Central memory CD8-positive, alpha-beta T cell (primary cell): ENCODE data around the gene TMEM135.
"Not testable (repeated sequence)": the region's sequence is repeated elsewhere in the genome, so short reads cannot be mapped to it uniquely, and the experiment has no call there.

Source experiments
- ATAC-seq: fragments of 150-1000 bp; cut with Tn5 transposase; replicated peaks from 2 replicates; pipeline ENCODE4 v1.10.0; 2022; ENCODE audit warnings: mild to moderate bottlenecking, moderate FRiP score, moderate number of reproducible peaks; ENCODE audit not compliant: poor library complexity, severe bottlenecking; ENCODE audit errors: extremely low read depth
- DNase-seq, 2 donors: peaks; one replicate each; pipeline ENCODE4 v3.0.0; 2021; ENCODE audit warnings: low spot score in 2 of 2
- H3K27ac Mint-ChIP-seq: one replicate; pipeline ENCODE4 v1.8.0; 2022; ENCODE audit warnings: low read depth, mild to moderate bottlenecking, moderate library complexity, mixed read lengths
- H3K27me3 Mint-ChIP-seq: one replicate; pipeline ENCODE4 v1.8.0; 2022; ENCODE audit warnings: mixed read lengths
- H3K36me3 Mint-ChIP-seq: one replicate; pipeline ENCODE4 v1.8.0; 2022; ENCODE audit warnings: mild to moderate bottlenecking, moderate library complexity, mixed read lengths; ENCODE audit not compliant: insufficient read depth
- H3K4me1 Mint-ChIP-seq: one replicate; pipeline ENCODE4 v1.8.0; 2022; ENCODE audit warnings: mixed read lengths
- H3K4me3 Mint-ChIP-seq: one replicate; pipeline ENCODE4 v1.8.0; 2022; ENCODE audit warnings: mild to moderate bottlenecking, moderate library complexity, mixed read lengths
- H3K9me3 Mint-ChIP-seq: one replicate; pipeline ENCODE4 v1.8.0; 2022; ENCODE audit warnings: mixed read lengths

TMEM135 gene

DNA sequence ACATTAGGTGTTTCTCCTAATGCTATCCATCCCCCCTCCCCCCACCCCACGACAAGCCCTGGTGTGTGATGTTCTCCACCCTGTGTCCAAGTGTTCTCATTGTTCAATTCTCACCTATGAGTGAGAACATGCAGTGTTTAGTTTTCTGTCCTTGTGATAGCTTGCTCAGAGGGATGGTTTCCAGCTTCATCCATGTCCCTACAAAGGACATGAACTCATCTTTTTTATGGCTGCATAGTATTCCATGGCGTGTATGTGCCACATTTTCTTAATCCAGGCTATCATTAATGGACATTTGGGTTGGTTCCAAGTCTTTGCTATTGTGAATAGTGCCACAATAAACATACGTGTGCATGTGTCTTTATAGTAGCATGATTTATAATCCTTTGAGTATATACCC lies 69.6 kb downstream of the TMEM135 start:
- H3K27ac Mint-ChIP-seq, ATAC-seq, H3K4me1 Mint-ChIP-seq, H3K27me3 Mint-ChIP-seq, H3K9me3 Mint-ChIP-seq, H3K4me3 Mint-ChIP-seq, H3K36me3 Mint-ChIP-seq, DNase-seq: not testable (repeated sequence)

DNA sequence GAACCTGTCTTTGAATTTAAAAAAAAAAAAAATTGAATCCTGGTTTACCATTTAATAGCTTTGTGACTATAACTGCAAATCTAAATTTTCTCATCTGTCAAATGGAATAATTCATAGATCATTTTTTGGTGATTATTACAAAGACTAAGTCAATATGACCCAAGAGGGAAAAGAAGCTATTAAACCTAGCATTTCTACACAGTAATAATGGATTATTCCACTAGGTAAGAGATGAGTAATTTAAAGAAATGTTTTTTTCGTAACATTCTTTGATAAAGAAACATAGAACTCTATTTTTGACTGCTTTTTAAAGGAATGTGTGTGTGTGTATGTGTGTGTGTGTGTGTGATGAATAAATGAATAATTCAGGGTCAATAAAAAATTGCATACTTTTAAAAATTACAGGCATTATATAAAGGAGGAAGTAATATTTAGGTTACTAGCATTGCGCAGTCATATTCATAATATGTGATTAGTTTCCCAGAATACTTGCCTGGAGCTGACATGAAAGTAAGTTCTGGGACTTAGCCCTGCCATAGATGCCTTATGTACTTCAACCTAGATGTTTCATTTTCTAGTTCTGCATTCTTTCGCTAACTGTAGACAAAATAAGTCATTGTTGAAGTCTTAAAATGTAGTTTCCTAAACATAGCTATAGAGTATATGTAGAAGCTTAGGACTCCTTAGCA lies 72.9 kb downstream of the TMEM135 start:
- H3K9me3 Mint-ChIP-seq: no peaks in the 10 kb centered on the region
- H3K36me3 Mint-ChIP-seq: no peaks in the 10 kb centered on the region
- ATAC-seq (no peak), DNase-seq (no peak)
- H3K27ac Mint-ChIP-seq: no peak overlapping the region
- peaks cover 6% of the 10 kb centered on the region for H3K4me1 Mint-ChIP-seq
- H3K4me3 Mint-ChIP-seq: no peak overlapping the region
- H3K27me3 Mint-ChIP-seq: no peaks in the 10 kb centered on the region

DNA sequence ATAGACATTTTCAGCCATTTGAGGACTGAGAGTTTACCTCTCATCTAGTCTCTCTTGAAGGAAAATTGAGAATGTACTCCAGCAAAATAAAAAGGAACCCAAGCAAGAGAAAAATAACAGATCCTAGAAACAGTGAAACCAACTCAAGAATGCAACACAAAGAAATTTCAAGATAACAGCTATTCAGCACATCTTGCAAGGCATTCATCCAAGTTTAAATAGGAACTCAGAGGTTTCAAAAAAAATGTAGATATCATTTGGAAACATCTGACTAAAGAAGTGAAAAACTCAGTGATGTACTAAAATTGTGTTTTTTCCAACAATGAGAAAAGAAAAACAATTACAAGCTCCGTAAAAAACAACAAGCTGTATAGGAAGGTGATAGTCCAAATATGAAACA lies 76.4 kb downstream of the TMEM135 start:
- H3K9me3 Mint-ChIP-seq: no peaks in the 10 kb centered on the region
- H3K36me3 Mint-ChIP-seq: no peaks in the 10 kb centered on the region
- DNase-seq (no peak), ATAC-seq (no peak)
- no peak overlapping the region for H3K27ac Mint-ChIP-seq
- no peak overlapping the region for H3K4me3 Mint-ChIP-seq
- no peaks in the 10 kb centered on the region for H3K27me3 Mint-ChIP-seq
- H3K4me1 Mint-ChIP-seq: peaks cover 12% of the 10 kb centered on the region

DNA sequence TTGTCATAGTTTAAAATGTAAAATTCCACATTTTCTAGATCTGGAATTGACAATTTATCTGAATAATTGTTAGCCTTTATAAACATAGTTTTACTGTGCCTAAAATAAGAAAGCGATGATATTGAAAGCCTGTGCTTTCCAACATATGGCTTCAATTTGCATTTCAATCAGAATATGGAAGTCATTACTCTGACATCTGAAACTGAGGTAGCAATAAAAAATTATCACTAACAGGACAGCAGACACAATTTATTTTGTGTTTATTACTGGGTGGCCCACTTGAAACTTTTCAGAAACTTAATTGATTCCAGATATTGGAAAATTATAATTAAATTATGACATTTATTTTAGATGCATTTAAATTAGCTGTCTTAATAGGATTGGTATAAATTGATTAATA lies 78.5 kb downstream of the TMEM135 start:
- no peak overlapping the region for H3K4me3 Mint-ChIP-seq
- no peaks in the 10 kb centered on the region for H3K9me3 Mint-ChIP-seq
- H3K4me1 Mint-ChIP-seq: peaks cover 12% of the 10 kb centered on the region
- no peaks in the 10 kb centered on the region for H3K27me3 Mint-ChIP-seq
- no peaks in the 10 kb centered on the region for H3K36me3 Mint-ChIP-seq
- ATAC-seq (no peak), DNase-seq (no peak)
- H3K27ac Mint-ChIP-seq: no peak overlapping the region

DNA sequence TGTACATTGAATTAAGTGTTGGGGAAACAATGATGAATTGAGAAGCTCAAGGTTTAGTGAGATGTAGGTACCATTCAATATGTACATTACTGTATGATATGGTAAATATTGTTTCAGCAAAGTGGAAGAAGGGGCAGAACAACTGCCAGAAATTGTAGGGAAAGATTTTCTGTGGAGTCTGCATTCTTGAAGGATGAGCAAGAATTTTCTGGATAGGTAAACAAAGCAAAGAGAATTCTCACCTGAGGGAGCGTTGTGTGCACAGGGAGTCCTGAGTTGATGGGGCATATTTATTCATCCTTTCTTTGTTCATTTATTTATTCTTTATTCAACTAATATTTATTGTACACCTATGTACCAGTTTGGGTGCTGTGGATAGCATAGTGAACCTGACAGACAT lies 83.2 kb downstream of the TMEM135 start:
- H3K27ac Mint-ChIP-seq: no peak overlapping the region
- H3K27me3 Mint-ChIP-seq: no peaks in the 10 kb centered on the region
- H3K9me3 Mint-ChIP-seq: no peaks in the 10 kb centered on the region
- H3K36me3 Mint-ChIP-seq: no peaks in the 10 kb centered on the region
- H3K4me1 Mint-ChIP-seq: peaks cover 6% of the 10 kb centered on the region
- ATAC-seq: no peak
- no peak overlapping the region for H3K4me3 Mint-ChIP-seq
- no peak for DNase-seq

DNA sequence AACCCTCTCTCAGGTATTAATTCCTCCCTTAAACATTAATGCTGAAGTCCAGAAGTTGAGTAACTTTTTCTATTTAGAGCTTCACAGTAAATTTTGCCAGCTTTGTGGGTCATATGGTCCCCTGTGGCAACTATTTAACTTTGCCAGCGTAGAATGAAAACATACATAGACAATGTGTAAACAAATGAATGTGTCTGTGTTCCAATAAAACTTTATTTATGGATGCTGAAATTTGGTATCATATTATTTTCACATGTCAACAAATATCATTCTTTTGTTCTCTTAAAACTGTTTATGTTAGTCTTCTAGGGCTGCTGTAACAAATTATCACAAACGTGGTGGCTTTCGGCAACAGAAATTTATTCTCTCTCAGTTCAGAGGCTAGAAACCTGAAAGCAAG lies 85.1 kb downstream of the TMEM135 start:
- ATAC-seq (no peak), DNase-seq (no peak)
- Mint-ChIP-seq H3K9me3 (no peaks in the 10 kb centered on the region), H3K4me3 (no peak overlapping the region), H3K27ac (no peak overlapping the region), H3K36me3 (no peaks in the 10 kb centered on the region), H3K4me1 (peaks cover 6% of the 10 kb centered on the region), H3K27me3 (no peaks in the 10 kb centered on the region)

DNA sequence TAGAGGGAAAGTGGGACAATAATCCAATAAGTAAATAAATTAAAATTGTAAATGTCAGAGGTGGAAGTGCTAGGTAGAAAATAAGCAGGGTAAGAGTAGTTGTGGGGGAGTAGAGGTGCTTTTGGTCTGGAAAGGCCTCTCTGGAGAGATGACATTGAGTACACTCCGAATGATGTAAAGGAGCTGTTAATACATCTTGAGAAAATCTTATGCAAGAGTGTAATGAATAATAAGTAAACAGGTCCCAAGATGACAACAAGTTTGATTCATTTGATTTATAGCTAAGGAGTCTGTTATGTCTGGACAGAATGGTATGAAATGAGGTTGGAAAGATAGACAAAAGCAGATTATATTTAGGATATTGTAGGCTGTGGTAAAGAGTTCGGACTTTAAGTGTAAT lies 87.5 kb downstream of the TMEM135 start:
- Mint-ChIP-seq H3K9me3 (no peaks in the 10 kb centered on the region), H3K36me3 (no peaks in the 10 kb centered on the region), H3K27ac (no peak overlapping the region), H3K27me3 (no peaks in the 10 kb centered on the region), H3K4me3 (no peak overlapping the region), H3K4me1 (peaks cover 6% of the 10 kb centered on the region)
- DNase-seq: no peak
- ATAC-seq: no peak

DNA sequence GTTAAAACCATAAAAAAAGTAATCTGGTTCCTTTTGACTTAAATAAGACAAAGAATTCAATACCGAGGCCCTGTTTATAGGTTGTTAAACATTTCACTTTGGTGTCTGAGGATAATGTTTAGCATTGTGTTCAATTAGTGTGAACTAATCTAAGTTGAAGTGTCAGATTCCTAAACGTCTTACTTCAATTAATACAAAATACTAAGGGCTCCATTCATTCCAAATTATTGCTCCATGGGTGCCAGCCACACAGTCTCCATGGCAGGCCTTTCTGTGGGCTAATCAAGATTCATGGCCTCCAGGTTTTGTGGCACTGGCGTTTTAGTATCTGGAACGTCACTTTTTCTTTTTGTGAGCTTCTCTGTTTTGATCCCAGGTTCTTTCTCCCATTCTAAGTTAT lies 89.4 kb downstream of the TMEM135 start:
- H3K9me3 Mint-ChIP-seq: no peaks in the 10 kb centered on the region
- DNase-seq (no peak), ATAC-seq (no peak)
- H3K4me3 Mint-ChIP-seq: no peak overlapping the region
- no peaks in the 10 kb centered on the region for H3K27me3 Mint-ChIP-seq
- H3K4me1 Mint-ChIP-seq: peaks cover 6% of the 10 kb centered on the region
- no peak overlapping the region for H3K27ac Mint-ChIP-seq
- no peaks in the 10 kb centered on the region for H3K36me3 Mint-ChIP-seq

DNA sequence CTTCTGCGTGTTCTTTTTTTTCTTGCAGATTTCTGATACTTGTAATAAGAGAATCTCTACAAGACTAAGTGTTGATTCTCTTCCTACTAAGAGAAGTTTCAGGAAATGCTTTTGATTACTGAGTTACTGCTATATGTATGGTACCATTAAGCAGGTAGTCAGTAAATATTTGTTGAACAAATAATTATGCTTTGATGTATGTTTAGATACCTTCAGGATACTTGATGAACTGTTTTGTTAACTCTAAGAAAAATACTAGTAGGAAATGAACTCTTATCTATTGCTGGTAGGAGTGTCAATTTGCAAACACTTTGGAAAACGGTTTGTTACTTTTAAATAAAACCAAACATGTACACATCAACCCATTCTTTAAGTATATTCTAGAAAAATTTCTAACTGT lies 90.6 kb downstream of the TMEM135 start:
- ATAC-seq: no peak
- H3K4me1 Mint-ChIP-seq: peaks cover 6% of the 10 kb centered on the region
- no peak for DNase-seq
- no peaks in the 10 kb centered on the region for H3K9me3 Mint-ChIP-seq
- H3K27ac Mint-ChIP-seq: no peak overlapping the region
- no peaks in the 10 kb centered on the region for H3K27me3 Mint-ChIP-seq
- no peaks in the 10 kb centered on the region for H3K36me3 Mint-ChIP-seq
- H3K4me3 Mint-ChIP-seq: no peak overlapping the region

DNA sequence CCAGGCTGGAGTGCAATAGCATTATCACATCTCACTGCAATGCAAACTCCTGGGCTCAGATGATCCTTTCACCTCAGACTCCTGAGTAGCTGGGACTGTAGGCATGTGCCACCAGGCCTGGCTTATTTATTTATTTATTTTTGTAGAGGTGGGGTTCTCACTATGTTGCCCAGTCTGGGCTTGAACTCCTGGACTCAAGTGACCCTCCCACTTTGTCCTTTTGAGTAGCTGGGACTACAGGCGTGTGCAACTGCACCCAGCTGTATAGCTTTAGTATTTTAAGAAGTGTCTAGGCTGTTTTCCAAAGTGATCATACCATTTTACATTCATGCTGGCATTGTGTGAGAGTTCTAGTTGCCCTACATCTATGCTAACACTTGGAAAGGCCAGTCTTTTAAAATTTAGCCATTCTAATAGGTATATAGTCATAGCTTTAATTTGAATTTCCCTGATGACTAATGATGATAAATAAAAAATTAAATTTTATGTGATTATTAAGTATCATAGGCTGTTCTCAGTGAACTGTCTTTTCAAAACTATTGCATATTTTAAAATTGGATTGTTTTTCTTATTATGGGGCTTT lies 96.9 kb downstream of the TMEM135 start:
- H3K27me3 Mint-ChIP-seq: no peaks in the 10 kb centered on the region
- H3K9me3 Mint-ChIP-seq: no peaks in the 10 kb centered on the region
- no peak for DNase-seq
- H3K4me3 Mint-ChIP-seq: no peak overlapping the region
- no peaks in the 10 kb centered on the region for H3K4me1 Mint-ChIP-seq
- no peak overlapping the region for H3K27ac Mint-ChIP-seq
- no peak for ATAC-seq
- H3K36me3 Mint-ChIP-seq: peaks cover 2% of the 10 kb centered on the region

DNA sequence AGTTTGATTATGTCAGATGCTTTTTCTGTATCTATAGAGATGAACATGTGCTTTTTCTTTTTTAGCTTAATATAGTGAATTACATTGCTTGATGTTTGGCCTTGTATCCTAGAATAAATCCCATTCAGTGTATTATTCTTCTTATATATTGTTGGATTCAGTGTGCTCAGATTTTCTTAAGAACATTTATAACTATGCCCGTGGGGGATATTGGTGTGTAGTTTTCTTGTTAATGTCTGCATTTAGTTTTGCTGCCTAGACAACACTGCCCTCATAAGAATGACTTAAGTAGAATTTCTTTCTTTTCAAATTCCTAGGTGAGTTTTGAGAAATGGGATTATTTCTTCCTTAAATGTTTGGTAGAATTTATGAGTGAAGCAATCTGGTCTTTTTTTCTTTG lies 98.5 kb downstream of the TMEM135 start:
- ATAC-seq: no peak
- no peak for DNase-seq
- Mint-ChIP-seq H3K4me3 (no peak overlapping the region), H3K27ac (no peak overlapping the region), H3K9me3 (no peaks in the 10 kb centered on the region), H3K4me1 (no peaks in the 10 kb centered on the region), H3K36me3 (peaks cover 2% of the 10 kb centered on the region), H3K27me3 (no peaks in the 10 kb centered on the region)

DNA sequence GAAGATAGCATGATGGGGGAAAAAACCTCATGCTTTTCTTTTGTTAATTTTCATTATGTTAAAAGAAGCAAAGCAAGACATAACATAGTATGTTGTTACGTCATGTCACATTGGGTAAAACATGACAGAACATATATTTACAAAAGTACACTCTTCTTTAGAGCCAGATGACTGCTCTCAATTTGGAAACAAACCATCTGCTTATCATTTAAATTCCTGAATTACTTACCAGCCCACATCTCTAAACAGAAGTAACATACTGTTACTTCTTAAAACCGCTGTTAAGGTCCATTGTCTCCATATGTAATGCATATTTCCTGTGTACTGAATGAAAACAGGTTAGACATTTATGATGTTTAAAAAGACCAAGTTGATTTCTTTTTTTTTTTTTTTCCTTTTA lies 100.0 kb downstream of the TMEM135 start:
- H3K27ac Mint-ChIP-seq: no peak overlapping the region
- H3K9me3 Mint-ChIP-seq: no peaks in the 10 kb centered on the region
- no peak for ATAC-seq
- peaks cover 3% of the 10 kb centered on the region for H3K4me1 Mint-ChIP-seq
- DNase-seq: no peak
- no peaks in the 10 kb centered on the region for H3K27me3 Mint-ChIP-seq
- H3K4me3 Mint-ChIP-seq: no peak overlapping the region
- peaks cover 2% of the 10 kb centered on the region for H3K36me3 Mint-ChIP-seq

DNA sequence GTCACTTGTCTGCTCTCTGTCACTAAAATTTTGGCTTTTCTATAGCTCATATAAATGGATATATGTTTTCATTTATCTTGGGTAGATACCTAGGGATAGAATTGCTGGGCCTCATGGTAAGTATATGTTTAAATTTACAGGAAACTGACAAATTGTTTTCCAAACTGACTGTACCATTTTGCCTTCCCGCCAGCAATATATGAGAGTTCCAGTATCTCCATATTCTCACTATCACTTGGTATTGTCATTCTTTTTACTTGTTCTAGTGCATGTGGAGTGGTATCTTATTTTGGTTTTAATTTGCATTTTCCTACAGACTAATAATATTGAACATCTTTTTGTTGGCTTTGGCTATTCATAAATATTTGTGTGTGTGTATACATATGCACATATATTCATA lies 101.7 kb downstream of the TMEM135 start:
- Mint-ChIP-seq H3K36me3 (peaks cover 2% of the 10 kb centered on the region), H3K4me3 (no peak overlapping the region), H3K4me1 (peaks cover 7% of the 10 kb centered on the region), H3K27ac (no peak overlapping the region), H3K27me3 (no peaks in the 10 kb centered on the region), H3K9me3 (no peaks in the 10 kb centered on the region)
- ATAC-seq (no peak), DNase-seq (no peak)
